Gastroesophageal sphincter (tissue), 4 donors: ENCODE results near the gene FRMD5. TPM values are rescaled to one million over a fixed set of nuclear protein-coding genes. Genes with fewer than 3 reads are reported as not detected.

ENCODE experiments used
- ATAC-seq: fragments of 150-250 bp; one replicate; pipeline ENCODE4 v1.9.1; 2016; ENCODE audit warnings: mild to moderate bottlenecking, moderate library complexity
- H3K27ac ChIP-seq, 4 donors: fragments of 200-600 bp; sonication (generic) in 3 of 4; 1 replicate in 3 of 4; 2 replicates in 1 of 4; pipeline ENCODE4 v1.5.1; 2016 to 2019
- H3K27me3 ChIP-seq: fragments of 200-600 bp; sonication (generic); one replicate; pipeline ENCODE4 v1.5.1; 2019
- H3K36me3 ChIP-seq, 2 donors: fragments of 200-600 bp; sonication (generic); one replicate each; pipeline ENCODE4 v1.5.1; 2019; ENCODE audit warnings: control low read depth in 1 of 2
- H3K4me1 ChIP-seq, 3 donors: fragments of 200-600 bp; sonication (generic); 1 replicate in 2 of 3; 2 replicates in 1 of 3; pipeline ENCODE4 v1.5.1; 2016 to 2019; ENCODE audit warnings: control low read depth in 2 of 3
- H3K4me3 ChIP-seq, 2 donors: fragments of 200-600 bp; sonication (generic); one replicate each; pipeline ENCODE4 v1.5.1; 2019; ENCODE audit warnings: mild to moderate bottlenecking in 1 of 2, moderate library complexity in 1 of 2
- H3K9me3 ChIP-seq, 3 donors: fragments of 200-600 bp; sonication (generic); one replicate each; pipeline ENCODE4 v1.5.1; 2017 to 2019; ENCODE audit warnings: control low read depth in 2 of 3
- EP300 ChIP-seq: sonication (generic); formaldehyde crosslinking; IDR thresholded peaks from one replicate; pipeline ENCODE4 v1.6.1; 2017; ENCODE audit warnings: antibody characterized with exemption, mild to moderate bottlenecking
- POLR2A ChIP-seq, 2 donors: fragments of 450-650 bp; IDR thresholded peaks; one replicate each; pipeline ENCODE4 v1.6.1; 2017; ENCODE audit warnings: antibody characterized with exemption in 2 of 2, mild to moderate bottlenecking in 2 of 2, moderate library complexity in 1 of 2
- POLR2AphosphoS5 ChIP-seq: sonication (generic); formaldehyde crosslinking; IDR thresholded peaks from one replicate; pipeline ENCODE4 v1.6.1; 2017; ENCODE audit warnings: antibody characterized with exemption
- WGBS, 2 donors: methylation state at CpG; one replicate each; pipeline ENCODE4 v1.1.5; 2018; ENCODE audit warnings: low coverage in 1 of 2; 5-methylcytosine and 5-hydroxymethylcytosine counted together
- total RNA-seq, 4 donors: library from RNA; depleted of rRNA; stranded (reverse); fragments of >200 nt; gene quantifications; one replicate each; pipeline ENCODE4 v1.1.0, GENCODE V29; 2016
- TF ChIP-seq, protein P1 (sequence below), 4 experiments: fragments of 200-600 bp in 2 of 4; fragments of 450-650 bp in 2 of 4; sonication (generic) in 1 of 4; IDR thresholded peaks; one replicate each; pipeline ENCODE4 v1.5.1; 2017 to 2019; ENCODE audit warnings: antibody characterized with exemption in 4 of 4, mild to moderate bottlenecking in 2 of 4, moderate library complexity in 2 of 4

Gene FRMD5
- total RNA-seq, 4 donors from 2014 or later = 0.47 to 1.2 (median 0.90) TPM

DNA sequence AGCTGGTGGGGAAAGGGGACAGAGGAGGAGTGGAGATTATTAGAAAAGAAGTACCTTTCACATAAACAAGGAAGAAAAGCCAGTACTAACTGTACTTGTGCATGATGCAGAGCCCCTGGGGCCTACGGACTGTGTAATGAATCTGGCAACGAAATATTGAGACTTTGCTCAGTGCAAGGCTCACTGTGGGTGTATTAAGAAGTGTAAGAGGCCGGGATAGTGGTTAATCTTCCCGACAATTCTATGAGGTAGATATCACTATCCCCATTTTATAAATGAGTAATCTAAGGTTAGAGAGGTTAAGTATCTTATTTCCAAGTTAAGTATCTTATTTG is 278.8 kb downstream of the FRMD5 start:
- no peaks in the 10 kb centered on the region for H3K9me3 ChIP-seq
- H3K27ac ChIP-seq = no peak overlapping the region
- WGBS, 2 donors = 60 to 93% methylated on average over 4 of the region's 4 CpGs
- no peak overlapping the region for H3K4me3 ChIP-seq
- no peaks in the 10 kb centered on the region for H3K36me3 ChIP-seq
- TF ChIP-seq, protein P1, sequence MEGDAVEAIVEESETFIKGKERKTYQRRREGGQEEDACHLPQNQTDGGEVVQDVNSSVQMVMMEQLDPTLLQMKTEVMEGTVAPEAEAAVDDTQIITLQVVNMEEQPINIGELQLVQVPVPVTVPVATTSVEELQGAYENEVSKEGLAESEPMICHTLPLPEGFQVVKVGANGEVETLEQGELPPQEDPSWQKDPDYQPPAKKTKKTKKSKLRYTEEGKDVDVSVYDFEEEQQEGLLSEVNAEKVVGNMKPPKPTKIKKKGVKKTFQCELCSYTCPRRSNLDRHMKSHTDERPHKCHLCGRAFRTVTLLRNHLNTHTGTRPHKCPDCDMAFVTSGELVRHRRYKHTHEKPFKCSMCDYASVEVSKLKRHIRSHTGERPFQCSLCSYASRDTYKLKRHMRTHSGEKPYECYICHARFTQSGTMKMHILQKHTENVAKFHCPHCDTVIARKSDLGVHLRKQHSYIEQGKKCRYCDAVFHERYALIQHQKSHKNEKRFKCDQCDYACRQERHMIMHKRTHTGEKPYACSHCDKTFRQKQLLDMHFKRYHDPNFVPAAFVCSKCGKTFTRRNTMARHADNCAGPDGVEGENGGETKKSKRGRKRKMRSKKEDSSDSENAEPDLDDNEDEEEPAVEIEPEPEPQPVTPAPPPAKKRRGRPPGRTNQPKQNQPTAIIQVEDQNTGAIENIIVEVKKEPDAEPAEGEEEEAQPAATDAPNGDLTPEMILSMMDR (IDR thresholded peaks at IDR 0.05) = no peak
- TF ChIP-seq POLR2AphosphoS5 = no peak
- no peak for TF ChIP-seq EP300
- no peak for TF ChIP-seq POLR2A (IDR thresholded peaks at IDR 0.05)
- H3K4me1 ChIP-seq = peaks cover 0 to 10% (median 0%) of the 10 kb centered on the region in 3 donors
- ATAC-seq = no peak
- no peaks in the 10 kb centered on the region for H3K27me3 ChIP-seq

DNA sequence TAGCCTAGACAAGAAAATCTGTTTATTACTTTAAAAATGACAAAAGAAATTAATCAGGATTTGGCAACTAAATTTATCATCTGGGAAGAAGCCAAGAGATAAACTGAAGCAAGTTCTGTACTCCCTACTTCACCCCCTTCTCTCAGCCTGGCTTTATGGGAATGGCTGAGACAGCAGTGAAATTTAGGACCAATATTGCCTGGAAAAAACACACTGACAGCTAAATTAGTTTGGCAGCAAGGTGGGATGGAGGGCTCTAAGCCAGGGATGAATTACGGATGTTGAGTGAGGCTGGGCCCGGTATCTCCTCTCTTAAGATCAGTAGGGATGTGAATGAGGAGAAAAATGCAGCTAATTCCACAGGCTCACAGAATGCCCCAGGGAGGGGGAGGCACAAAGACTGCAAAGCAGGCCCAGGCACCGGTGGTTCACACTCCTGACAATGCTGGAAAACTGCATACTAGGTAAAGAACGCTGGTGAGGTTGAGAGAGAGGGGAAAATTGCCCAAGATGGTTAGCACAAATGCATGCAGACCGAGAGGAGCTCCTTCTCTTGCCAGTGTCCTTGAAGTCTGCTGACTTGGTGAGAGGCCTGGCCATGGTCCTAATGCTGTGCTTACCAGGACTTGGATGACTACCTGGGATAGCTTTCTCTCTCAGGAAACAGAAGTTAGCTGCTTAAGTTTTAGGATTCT is 279.3 kb downstream of the FRMD5 start:
- WGBS, 2 donors = 51 to 83% methylated on average over 3 to 5 of the region's 5 CpGs
- no peak for ATAC-seq
- Histone ChIP-seq H3K4me3 (no peak overlapping the region), H3K9me3 (no peaks in the 10 kb centered on the region), H3K27ac (no peak overlapping the region), H3K36me3 (no peaks in the 10 kb centered on the region), H3K4me1 (peaks cover 0 to 10% (median 0%) of the 10 kb centered on the region in 3 donors), H3K27me3 (no peaks in the 10 kb centered on the region)
- TF ChIP-seq POLR2A (IDR thresholded peaks at IDR 0.05) (no peak), EP300 (no peak), POLR2AphosphoS5 (no peak)
- TF ChIP-seq, protein P1 (IDR thresholded peaks at IDR 0.05) = no peak

GRCh38 chr15:43913941-43914340 is 281.1 kb downstream of the FRMD5 start:
- H3K27ac ChIP-seq = no peak overlapping the region
- no peaks in the 10 kb centered on the region for H3K9me3 ChIP-seq
- no peak for ATAC-seq
- no peaks in the 10 kb centered on the region for H3K4me1 ChIP-seq
- TF ChIP-seq EP300 (no peak), POLR2A (IDR thresholded peaks at IDR 0.05) (no peak), POLR2AphosphoS5 (no peak)
- TF ChIP-seq, protein P1 (IDR thresholded peaks at IDR 0.05) = no peak
- H3K4me3 ChIP-seq = no peak overlapping the region
- H3K27me3 ChIP-seq = no peaks in the 10 kb centered on the region
- H3K36me3 ChIP-seq = no peaks in the 10 kb centered on the region
- WGBS, 2 donors = 73% methylated on average over 1 of the region's 1 CpG; no CpG with 5 or more reads in 1 of the 2 donors

- no peak for ATAC-seq
- H3K27ac ChIP-seq = no peak overlapping the region
- H3K27me3 ChIP-seq = no peaks in the 10 kb centered on the region
- no peaks in the 10 kb centered on the region for H3K9me3 ChIP-seq
- H3K4me3 ChIP-seq = no peak overlapping the region
- H3K4me1 ChIP-seq = no peaks in the 10 kb centered on the region
- WGBS, 2 donors = 11 to 14% methylated on average over 1 of the region's 1 CpG
- H3K36me3 ChIP-seq = no peaks in the 10 kb centered on the region
- TF ChIP-seq EP300 (no peak), POLR2A (IDR thresholded peaks at IDR 0.05) (no peak), POLR2AphosphoS5 (no peak)
- TF ChIP-seq, protein P1 (IDR thresholded peaks at IDR 0.05) = no peak
Observed at GRCh38 chr15:43913026-43913780, 281.9 kb downstream of the FRMD5 start.

DNA sequence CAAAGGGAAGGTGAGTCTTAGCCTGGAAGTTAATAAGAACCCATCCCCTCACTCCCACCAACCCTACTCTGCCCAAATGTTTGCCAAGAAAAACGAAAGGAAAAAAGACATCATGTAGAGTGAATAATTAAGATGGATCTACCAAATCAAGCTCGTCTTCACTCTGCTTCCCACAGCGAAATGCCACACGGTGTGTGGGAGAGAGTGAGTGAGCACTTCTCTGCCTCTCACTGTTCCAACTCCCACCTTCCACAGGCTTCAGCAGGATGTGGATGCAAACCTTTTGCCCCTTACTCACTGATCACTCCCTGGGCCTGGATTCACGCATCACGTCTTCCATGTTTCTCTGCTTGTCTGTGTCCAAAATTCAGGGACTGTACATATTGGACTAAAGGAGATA is 282.9 kb downstream of the FRMD5 start:
- H3K27ac ChIP-seq = no peak overlapping the region
- whole genome bisulfite sequencing, 2 donors = 76 to 100% methylated on average over 3 to 4 of the region's 6 CpGs
- ATAC-seq = no peak

More for the DNA sequence above, 282.9 kb downstream of the FRMD5 start:
- no peaks in the 10 kb centered on the region for H3K4me1 ChIP-seq
- H3K36me3 ChIP-seq = no peaks in the 10 kb centered on the region
- H3K27me3 ChIP-seq = no peaks in the 10 kb centered on the region
- TF ChIP-seq, protein P1 (IDR thresholded peaks at IDR 0.05) = no peak
- no peak for TF ChIP-seq POLR2A (IDR thresholded peaks at IDR 0.05)
- TF ChIP-seq POLR2AphosphoS5 = no peak
- no peak for TF ChIP-seq EP300
- no peaks in the 10 kb centered on the region for H3K9me3 ChIP-seq
- no peak overlapping the region for H3K4me3 ChIP-seq
